HCT116 (cell line): ENCODE measurements around the gene ETS2. TPM values are rescaled to one million over a fixed set of nuclear protein-coding genes. Genes with fewer than 3 reads are reported as not detected.

ENCODE experiments used
- ATAC-seq: fragments of 200-7000 bp; cut with Tn5 transposase; 2 replicates; pipeline ENCODE4 v1.9.1; 2020; ENCODE audit warnings: mild to moderate bottlenecking, moderate library complexity
- BruUV-seq: library from RNA; stranded (reverse); fragments of 400-500 nt; replicated peaks from 2 replicates; lab custom pipeline; 2021; lab: Mats Ljungman, UMichigan
- CTCF ChIA-PET: fragments of 300-600 bp; sonication (Branson Sonifier 250); formaldehyde crosslinking; loops from one replicate; lab custom pipeline; 2021; ENCODE audit warnings: antibody characterized with exemption; lab: Charles Lee
- POLR2A ChIA-PET: fragments of 300-600, 350-600 bp; sonication (Branson Sonifier 250); formaldehyde crosslinking; loops from one replicate; lab custom pipeline; 2021; ENCODE audit warnings: antibody characterized with exemption; lab: Charles Lee
- RAD21 ChIA-PET, 2 experiments: fragments of 300-600 bp; sonication (Branson Sonifier 250); formaldehyde crosslinking; loops; one replicate each; lab custom pipeline; 2023; ENCODE audit warnings: low total read pairs in 2 of 2; ENCODE audit not compliant: uncharacterized antibody in 2 of 2, unreplicated experiment in 2 of 2, low non-redundant PET in 1 of 2; lab: Charles Lee
- DNase-seq: peaks from one replicate; pipeline ENCODE4 v3.0.0-alpha.2; 2010; ENCODE audit warnings: low read depth, low spot score
- H2AFZ ChIP-seq: fragments of 200-600 bp; shearing (Covaris generic), sonication (generic); 2 replicates; pipeline ENCODE4 v1.6.1; 2017; ENCODE audit warnings: low read depth, mixed run types, mixed read lengths, antibody characterized with exemption, low read length; ENCODE audit not compliant: poor library complexity, severe bottlenecking
- H3K27ac ChIP-seq: 2 replicates; pipeline ENCODE4 v1.5.1; 2012; ENCODE audit warnings: low read depth, low read length
- H3K27me3 ChIP-seq: fragments of 200-600 bp; sonication (generic); 2 replicates; pipeline ENCODE4 v1.6.1; 2016; ENCODE audit warnings: mixed run types, low read length, mixed read lengths; ENCODE audit not compliant: insufficient read depth
- H3K36me3 ChIP-seq, 2 experiments: fragments of 200-500 bp in 1 of 2; fragments of 200-600 bp in 1 of 2; sonication (Bioruptor generic) in 1 of 2; sonication (generic) in 1 of 2; 2 replicates each; pipeline versions ENCODE4 v1.5.1 to v1.6.1; 2014 to 2016; ENCODE audit warnings: low read length in 2 of 2, inconsistent platforms in 1 of 2, mixed read lengths in 1 of 2, mixed run types in 1 of 2; ENCODE audit not compliant: insufficient read depth in 2 of 2, control insufficient read depth in 1 of 2
- H3K4me1 ChIP-seq, 2 experiments: fragments of 200-600 bp in 1 of 2; sonication (generic) in 1 of 2; 2 replicates each; pipeline versions ENCODE4 v1.5.1 to v1.6.1; 2012 to 2017; ENCODE audit warnings: low read length in 2 of 2, inconsistent platforms in 1 of 2, mild to moderate bottlenecking in 1 of 2, mixed read lengths in 1 of 2, mixed run types in 1 of 2, moderate library complexity in 1 of 2; ENCODE audit not compliant: insufficient read depth in 2 of 2, control insufficient read depth in 1 of 2
- H3K4me2 ChIP-seq: fragments of 200-600 bp; sonication (generic); 2 replicates; pipeline ENCODE4 v1.6.1; 2017; ENCODE audit warnings: mixed run types, low read length, mixed read lengths
- H3K4me3 ChIP-seq, 2 experiments: fragments of 200-600 bp in 1 of 2; sonication (generic) in 1 of 2; replicated peaks in 1 of 2; 2 replicates each; pipeline ENCODE4 v1.5.1; 2011 to 2016; ENCODE audit warnings: low read length in 2 of 2, control low read depth in 1 of 2, low read depth in 1 of 2, mild to moderate bottlenecking in 1 of 2, mixed read lengths in 1 of 2, mixed run types in 1 of 2
- H3K79me2 ChIP-seq: fragments of 200-600 bp; sonication (generic); 2 replicates; pipeline ENCODE4 v1.6.1; 2017; ENCODE audit warnings: mild to moderate bottlenecking, mixed run types, low read length, moderate library complexity, mixed read lengths; ENCODE audit not compliant: insufficient read depth
- H3K9ac ChIP-seq: fragments of 200-600 bp; sonication (generic); 2 replicates; pipeline ENCODE4 v1.6.1; 2016; ENCODE audit warnings: low read length, mixed read lengths
- H3K9me2 ChIP-seq: fragments of 200-600 bp; sonication (generic), shearing (Covaris generic); 2 replicates; pipeline ENCODE4 v1.6.1; 2017; ENCODE audit warnings: mixed run types, mild to moderate bottlenecking, moderate library complexity; ENCODE audit not compliant: insufficient read depth
- H3K9me3 ChIP-seq, 2 experiments: fragments of 200-500 bp in 1 of 2; fragments of 200-600 bp in 1 of 2; sonication (Bioruptor generic) in 1 of 2; sonication (generic) in 1 of 2; 2 replicates each; pipeline ENCODE4 v1.6.1; 2014 to 2017; ENCODE audit warnings: low read length in 2 of 2, mixed read lengths in 2 of 2, inconsistent platforms in 1 of 2, low read depth in 1 of 2, mild to moderate bottlenecking in 1 of 2, mixed run types in 1 of 2, moderate library complexity in 1 of 2; ENCODE audit not compliant: control insufficient read depth in 1 of 2, insufficient read depth in 1 of 2
- H4K20me1 ChIP-seq: fragments of 200-600 bp; sonication (generic), shearing (Covaris generic); 2 replicates; pipeline ENCODE4 v1.6.1; 2017; ENCODE audit warnings: mixed run types, mild to moderate bottlenecking, moderate library complexity; ENCODE audit not compliant: insufficient read depth
- ATF3 ChIP-seq: IDR thresholded peaks from 2 replicates; pipeline ENCODE4 v1.6.1; 2012
- CEBPB ChIP-seq: IDR thresholded peaks from 2 replicates; pipeline ENCODE4 v1.6.1; 2012; ENCODE audit warnings: low read depth
- CTCF ChIP-seq, 3 experiments: fragments of 200-600 bp in 1 of 3; sonication (generic) in 1 of 3; IDR thresholded peaks in 2 of 3; conservative IDR thresholded peaks in 1 of 3; 2 replicates each; pipeline ENCODE4 v1.5.1; 2012 to 2017; ENCODE audit warnings: low read depth in 2 of 3, low read length in 2 of 3, antibody characterized with exemption in 1 of 3, borderline replicate concordance in 1 of 3, control low read depth in 1 of 3, mild to moderate bottlenecking in 1 of 3, mixed read lengths in 1 of 3, mixed run types in 1 of 3, moderate library complexity in 1 of 3; ENCODE audit not compliant: insufficient read depth in 1 of 3
- EGR1 ChIP-seq: IDR thresholded peaks from 2 replicates; pipeline ENCODE4 v1.6.1; 2012; ENCODE audit warnings: low read depth
- ELF1 ChIP-seq: IDR thresholded peaks from 2 replicates; pipeline ENCODE4 v1.6.1; 2012; ENCODE audit warnings: low read depth, borderline replicate concordance
- EZH2phosphoT487 ChIP-seq: fragments of 200-600 bp; IDR thresholded peaks from 2 replicates; pipeline ENCODE4 v1.6.1; 2018; ENCODE audit warnings: antibody characterized with exemption, borderline replicate concordance
- FOSL1 ChIP-seq: IDR thresholded peaks from 2 replicates; pipeline ENCODE4 v1.6.1; 2012; ENCODE audit warnings: low read depth
- MAX ChIP-seq: IDR thresholded peaks from 2 replicates; pipeline ENCODE4 v1.6.1; 2012
- POLR2AphosphoS5 ChIP-seq: IDR thresholded peaks from 2 replicates; pipeline ENCODE4 v1.6.1; 2011; ENCODE audit warnings: mild to moderate bottlenecking, low read depth, low read length, moderate library complexity
- RAD21 ChIP-seq: IDR thresholded peaks from 2 replicates; pipeline ENCODE4 v1.6.1; 2012; ENCODE audit warnings: low read depth, mild to moderate bottlenecking
- REST ChIP-seq: IDR thresholded peaks from 2 replicates; pipeline ENCODE4 v1.6.1; 2012; ENCODE audit warnings: low read depth
- SIN3A ChIP-seq: IDR thresholded peaks from 2 replicates; pipeline ENCODE4 v1.6.1; 2012; ENCODE audit warnings: low read depth
- SRF ChIP-seq: IDR thresholded peaks from 2 replicates; pipeline ENCODE4 v1.6.1; 2012; ENCODE audit warnings: low read depth
- TCF7L2 ChIP-seq: IDR thresholded peaks from 2 replicates; pipeline ENCODE4 v1.7.0; 2011; ENCODE audit warnings: borderline replicate concordance, inconsistent platforms; ENCODE audit not compliant: insufficient read depth, insufficient read length; ENCODE audit errors: extremely low read depth
- YY1 ChIP-seq: IDR thresholded peaks from 2 replicates; pipeline ENCODE4 v1.6.1; 2011; ENCODE audit warnings: low read length, low read depth, moderate library complexity, mild to moderate bottlenecking; ENCODE audit not compliant: insufficient replicate concordance; ENCODE audit errors: extremely low read depth
- ZBTB33 ChIP-seq: IDR thresholded peaks from 2 replicates; pipeline ENCODE4 v1.6.1; 2011; ENCODE audit warnings: mild to moderate bottlenecking, low read length, moderate library complexity; ENCODE audit not compliant: insufficient replicate concordance; ENCODE audit errors: extremely low read depth
- ZFX ChIP-seq: fragments of 450-650 bp; IDR thresholded peaks from 2 replicates; pipeline ENCODE4 v1.6.1; 2017
- ZNF274 ChIP-seq: fragments of 200-500 bp; sonication (Bioruptor generic); IDR thresholded peaks from 2 replicates; pipeline ENCODE4 v1.6.1; 2014; ENCODE audit warnings: mild to moderate bottlenecking, low read depth, low read length, inconsistent platforms
- intact Hi-C: fragments of 100-400 bp; cut with micrococcal nuclease; formaldehyde crosslinking; loops from 2 replicates; pipeline ENCODE4 v1.10.0; 2022
- total RNA-seq: library from RNA; stranded (reverse); gene quantifications from one replicate; pipeline ENCODE4 v1.2.1, GENCODE V29; 2021; ENCODE audit not compliant: unreplicated experiment

Gene ETS2
- total RNA-seq, 1 experiment from 2014 or later, result 32.9 TPM

GRCh38 chr21:38838598-38839327 is 33.0 kb downstream of the ETS2 start:
- Histone ChIP-seq H3K36me3 (no peaks in the 10 kb centered on the region), H3K9ac (no peak overlapping the region), H3K79me2 (no peaks in the 10 kb centered on the region), H3K4me1 (peaks cover 0 to 12% of the 10 kb centered on the region in 2 experiments; a peak in 2 of 4 replicates), H4K20me1 (no peaks in the 10 kb centered on the region), H2AFZ (no peak overlapping the region), H3K4me3 (no peak overlapping the region), H3K9me2 (no peaks in the 10 kb centered on the region), H3K27ac (no peak overlapping the region), H3K9me3 (no peaks in the 10 kb centered on the region), H3K27me3 (no peaks in the 10 kb centered on the region), H3K4me2 (no peak overlapping the region)
- TF ChIP-seq TCF7L2, result no peak
- no peak for TF ChIP-seq CEBPB
- no peak for TF ChIP-seq EGR1
- no peak for TF ChIP-seq SIN3A
- TF ChIP-seq CTCF (IDR thresholded peaks at IDR 0.05 in 2 of 3, conservative IDR thresholded peaks at IDR 0.05 in 1 of 3; ENCODE audit: borderline replicate concordance in 1 of 3, insufficient read depth in 1 of 3, low read depth in 2 of 3, low read length in 2 of 3), result no peak
- TF ChIP-seq ZFX, result no peak
- no peak for TF ChIP-seq ATF3
- TF ChIP-seq REST, result no peak
- TF ChIP-seq FOSL1, result no peak
- TF ChIP-seq ZNF274, result no peak
- TF ChIP-seq ZBTB33, result no peak
- TF ChIP-seq RAD21, result no peak
- no peak for TF ChIP-seq POLR2AphosphoS5
- TF ChIP-seq ELF1, result no peak
- TF ChIP-seq EZH2phosphoT487, result no peak
- no peak for TF ChIP-seq YY1
- no peak for TF ChIP-seq MAX
- TF ChIP-seq SRF, result no peak
- intact Hi-C loops, result no loop called here
- ATAC-seq, result no peak
- BruUV-seq, result no TSS peak
- RAD21 ChIA-PET, result no interaction called here
- POLR2A ChIA-PET, result no interaction called here
- CTCF ChIA-PET, result no interaction called here
- no peak for DNase-seq
